HG03196 (cell line): ENCODE measurements around the gene GDF9.
"Not testable (repeated sequence)": the region's sequence is repeated elsewhere in the genome, so short reads cannot be mapped to it uniquely, and the experiment has no call there.

ENCODE experiments used
- ATAC-seq: cut with Tn5 transposase; IDR thresholded peaks from one replicate; pipeline ENCODE4 v1.9.1; 2021; ENCODE audit not compliant: unreplicated experiment

Gene GDF9

DNA sequence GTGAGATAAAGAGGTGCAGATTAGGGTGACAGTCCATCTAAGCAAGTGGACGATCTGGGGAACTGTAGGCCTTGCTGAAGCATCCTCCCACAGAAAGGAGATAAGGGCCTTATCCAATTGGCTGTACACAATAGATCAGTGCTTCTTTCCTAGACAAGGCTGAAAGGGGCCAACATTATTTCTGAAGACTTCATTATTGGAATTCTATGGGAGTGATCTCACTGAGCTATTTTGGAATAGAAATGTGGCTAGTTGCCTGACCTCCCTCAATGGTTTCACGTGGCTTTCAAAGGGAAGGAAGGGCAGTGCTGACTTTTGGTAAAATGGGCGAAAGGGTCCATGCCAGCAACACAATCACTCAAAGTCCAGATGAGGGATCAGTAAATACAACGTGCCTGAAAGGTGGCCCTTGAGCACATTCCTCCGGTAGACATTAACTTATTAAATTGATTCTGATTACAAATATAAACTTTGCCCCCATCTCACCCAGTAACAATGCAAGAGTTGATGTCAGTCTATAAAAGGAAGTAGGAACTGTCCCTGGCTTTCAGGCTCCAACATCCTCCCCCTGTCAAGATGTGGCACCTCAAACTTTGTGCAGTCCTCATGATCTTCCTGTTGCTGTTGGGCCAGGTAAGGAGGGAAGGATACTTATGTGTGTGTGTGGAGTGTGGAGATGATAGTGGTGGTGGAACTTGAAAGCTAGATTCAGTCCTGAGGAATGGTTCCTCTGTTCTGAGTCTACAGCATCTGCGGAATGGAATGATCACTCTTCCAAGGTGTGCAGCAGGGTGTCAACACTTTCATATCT, 7.1 kb upstream of the GDF9 start, which contains the start of gene LEAP2:
TSS of gene LEAP2 (plus strand) at position 550 of the 811 bp plus-strand sequence. CDS start at position 577, 27 bp downstream.
- no peak for ATAC-seq

DNA sequence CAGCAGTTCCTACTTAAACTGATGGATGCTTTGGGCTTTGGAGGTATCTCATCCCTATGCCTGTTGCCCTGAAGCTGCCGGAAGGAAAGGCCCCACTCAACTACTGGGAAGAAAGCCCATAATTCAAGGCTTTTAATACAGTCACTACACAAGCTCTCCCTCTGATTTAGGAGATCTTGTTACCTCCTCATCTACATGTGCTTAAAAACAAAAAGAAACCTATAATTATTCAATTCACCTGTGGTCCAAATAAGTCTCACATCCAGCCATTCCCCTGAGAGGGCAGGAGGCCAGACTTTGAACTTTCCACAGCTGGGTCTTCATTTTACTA, 6.5 kb upstream of the GDF9 start:
- no peak for ATAC-seq

DNA sequence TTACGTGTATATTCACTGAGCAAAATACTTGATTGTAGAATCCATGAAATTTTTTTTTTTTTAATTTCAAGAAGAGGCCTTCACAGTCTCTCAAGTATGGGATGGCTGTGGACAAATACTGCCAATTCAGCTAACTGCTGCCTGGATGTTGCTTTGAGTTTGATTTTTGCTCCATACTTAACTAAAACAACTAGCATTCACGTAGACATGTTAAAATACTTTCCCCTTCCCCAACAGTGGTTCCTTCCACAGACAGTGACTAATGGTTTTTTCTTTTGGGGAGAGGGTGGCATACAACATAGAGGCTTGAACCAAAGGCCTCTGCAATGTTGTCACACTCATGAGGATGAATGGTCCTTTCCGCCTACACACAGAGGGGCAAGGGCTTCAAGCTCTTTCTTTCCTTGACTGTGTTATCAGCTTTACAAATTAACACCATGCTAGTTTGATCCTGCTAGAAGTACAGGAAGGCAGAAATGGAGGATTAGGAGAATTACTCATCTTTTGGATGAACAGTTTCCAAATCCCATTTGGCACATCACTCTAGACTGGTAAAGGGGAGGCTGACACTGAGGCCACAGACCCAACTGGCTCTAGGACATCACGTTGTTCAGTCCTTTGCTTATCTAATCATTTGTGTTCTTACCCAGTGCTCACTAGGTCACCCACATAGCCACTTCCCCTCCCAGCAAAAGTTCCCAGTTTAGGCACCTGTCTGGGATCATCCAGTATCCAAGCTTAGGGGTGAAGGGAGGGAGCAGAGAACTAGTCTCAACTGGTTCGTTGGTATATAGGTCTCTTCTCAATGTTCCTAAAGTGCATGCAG, 5.4 kb upstream of the GDF9 start:
- no peak for ATAC-seq

DNA sequence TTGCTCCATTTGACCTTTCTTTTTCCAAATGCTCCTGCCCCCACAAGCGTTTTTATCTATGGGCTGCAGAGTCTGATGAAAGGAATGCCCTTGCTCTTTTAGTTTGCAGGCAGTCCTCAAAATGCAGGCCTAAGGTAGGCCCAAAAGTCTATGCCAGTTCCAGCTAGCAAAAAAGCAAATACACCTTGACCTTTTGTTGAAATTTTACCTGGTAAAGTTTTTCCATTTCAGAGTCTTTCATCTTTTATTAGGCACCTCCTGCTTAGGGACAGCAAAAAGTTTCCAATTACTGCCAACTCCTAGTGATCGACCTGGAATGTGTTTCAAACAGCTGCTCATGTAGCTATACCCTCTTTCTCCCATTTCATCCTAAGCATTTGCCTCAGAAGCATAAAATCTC, 4.5 kb upstream of the GDF9 start:
- ATAC-seq, result no peak

DNA sequence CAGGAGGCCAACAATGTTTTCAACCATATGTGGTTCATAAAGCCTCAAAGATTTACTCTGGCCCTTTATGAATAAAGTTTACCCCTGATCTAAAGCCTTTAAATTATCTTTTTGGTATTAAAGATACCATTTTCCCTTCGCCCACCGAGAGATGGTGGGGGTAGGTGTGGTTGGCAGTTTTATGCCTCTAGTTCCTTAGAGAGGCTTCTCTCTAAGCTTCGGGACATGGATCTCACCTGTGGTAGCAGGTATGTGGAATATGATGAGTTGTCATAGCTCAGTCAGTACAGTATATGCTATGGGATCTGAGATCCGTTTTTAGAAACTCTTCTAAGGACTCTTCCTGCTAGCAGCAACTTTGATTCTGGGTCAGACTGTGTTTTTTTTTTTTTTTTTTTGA, 2.5 kb upstream of the GDF9 start:
- ATAC-seq, result no peak

DNA sequence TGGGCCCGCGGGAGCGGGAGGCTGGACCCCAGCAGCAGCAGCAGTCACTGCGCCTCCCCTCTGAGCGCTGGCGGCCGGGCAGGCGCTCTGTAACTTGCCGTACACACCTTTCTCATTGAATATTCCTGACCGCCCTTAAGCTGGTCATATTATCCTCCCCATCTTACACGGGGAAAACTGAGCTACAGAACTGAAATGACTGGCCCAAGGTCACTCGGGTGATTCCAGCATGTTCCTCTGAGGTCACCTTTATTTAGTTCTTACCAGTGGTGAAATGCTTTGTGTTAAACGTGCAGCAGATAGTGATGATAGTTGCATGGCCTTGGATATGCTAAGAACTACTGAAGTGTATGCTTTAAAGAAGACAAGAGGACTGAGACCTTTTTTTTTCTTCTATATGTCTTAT, 780 bp upstream of the GDF9 start:
- no peak for ATAC-seq

DNA sequence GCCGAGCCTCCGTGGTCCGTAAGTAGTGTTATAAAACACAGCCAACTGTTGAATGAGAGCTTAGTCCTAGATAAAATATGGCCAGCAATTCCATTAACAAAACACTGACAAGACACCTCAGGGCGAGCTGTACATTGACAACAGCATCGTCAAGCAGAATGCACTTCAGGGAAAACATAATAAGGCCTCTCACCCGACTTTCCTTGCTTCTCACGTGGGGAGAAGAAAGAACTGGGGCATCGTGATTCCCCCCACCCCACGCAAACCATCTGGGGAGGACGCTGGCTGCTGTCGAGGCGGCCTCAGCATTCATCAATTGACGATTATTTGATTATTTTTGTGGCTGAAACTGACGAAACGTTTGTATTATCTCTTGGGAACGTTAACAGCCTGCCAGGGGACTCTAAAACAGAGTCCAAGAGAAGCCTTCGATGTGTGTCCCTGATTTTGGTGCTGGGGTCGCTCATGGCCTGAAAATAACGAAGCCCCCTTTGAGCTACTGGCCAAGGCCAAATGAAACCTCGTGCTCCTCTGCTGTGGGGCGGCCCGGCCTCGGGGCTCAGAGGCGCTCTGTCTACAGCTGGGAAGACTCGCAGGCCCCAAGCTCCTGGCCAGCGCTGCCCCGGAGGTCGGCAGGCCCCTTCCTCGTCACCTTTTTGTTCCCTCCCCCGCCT, 464 bp downstream of the GDF9 start:
- ATAC-seq, result no peak

DNA sequence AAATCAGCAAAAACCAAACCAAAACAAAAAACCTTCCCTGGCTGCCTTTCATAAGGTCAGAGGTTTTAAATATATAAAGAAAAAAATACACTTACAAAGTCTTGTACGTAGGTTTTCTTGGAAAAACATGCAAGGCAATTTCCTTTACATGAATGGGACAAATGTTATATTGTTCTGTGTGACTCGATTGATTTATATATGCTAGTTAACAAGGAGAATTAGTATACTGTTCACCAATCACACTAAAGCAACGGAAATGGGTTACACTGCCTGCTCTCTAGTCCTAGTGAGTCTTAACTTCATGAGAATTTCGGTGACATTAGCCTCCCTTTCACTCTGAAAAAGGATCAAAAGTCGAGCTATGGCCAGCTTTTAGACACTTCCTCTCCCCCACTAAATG, 5.5 kb downstream of the GDF9 start:
- no peak for ATAC-seq

DNA sequence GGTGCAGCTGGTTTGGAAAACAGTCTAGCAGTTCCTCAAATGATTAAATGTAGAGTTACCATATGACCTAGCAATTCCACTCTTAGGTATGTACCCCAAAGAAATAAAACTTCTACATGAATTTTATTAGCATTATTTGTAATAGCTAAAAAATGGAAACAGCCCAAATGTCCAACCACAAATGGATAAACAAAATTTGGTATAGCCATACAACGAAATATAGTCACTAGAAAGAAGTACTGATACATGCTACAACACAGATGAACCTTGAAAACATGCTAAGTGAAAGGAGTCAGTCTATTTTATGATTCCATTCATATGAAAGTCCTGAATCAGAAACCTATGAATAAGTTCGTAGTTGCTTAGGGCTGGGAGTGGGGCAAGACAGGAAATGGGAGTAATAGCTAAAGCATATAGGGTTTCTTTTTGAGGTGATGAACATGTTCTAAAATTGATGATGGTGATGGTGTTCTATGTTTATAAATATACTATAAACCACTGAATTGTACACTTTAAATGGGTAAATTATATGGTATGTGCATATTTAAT, 6.3 kb downstream of the GDF9 start:
- ATAC-seq, result no peak

DNA sequence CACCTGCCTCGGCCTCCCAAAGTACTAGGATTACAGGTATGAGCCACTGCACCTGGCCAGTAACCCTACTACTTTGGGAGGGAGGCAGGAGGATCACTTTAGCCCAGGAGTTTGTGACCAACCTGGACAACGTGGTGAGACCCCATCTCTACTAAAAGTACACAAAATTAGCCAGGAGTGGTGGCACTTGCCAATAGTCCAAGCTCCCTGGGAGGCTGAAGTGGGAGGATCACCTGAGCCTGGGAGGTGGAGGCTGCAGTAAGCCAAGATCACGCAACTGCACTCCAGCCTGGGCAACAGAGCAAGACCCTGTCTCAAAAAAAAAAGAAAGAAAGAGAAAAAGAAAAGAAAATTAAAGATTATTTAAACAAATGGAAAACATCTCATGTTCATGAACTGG, 10.3 kb downstream of the GDF9 start:
- ATAC-seq, result no peak

DNA sequence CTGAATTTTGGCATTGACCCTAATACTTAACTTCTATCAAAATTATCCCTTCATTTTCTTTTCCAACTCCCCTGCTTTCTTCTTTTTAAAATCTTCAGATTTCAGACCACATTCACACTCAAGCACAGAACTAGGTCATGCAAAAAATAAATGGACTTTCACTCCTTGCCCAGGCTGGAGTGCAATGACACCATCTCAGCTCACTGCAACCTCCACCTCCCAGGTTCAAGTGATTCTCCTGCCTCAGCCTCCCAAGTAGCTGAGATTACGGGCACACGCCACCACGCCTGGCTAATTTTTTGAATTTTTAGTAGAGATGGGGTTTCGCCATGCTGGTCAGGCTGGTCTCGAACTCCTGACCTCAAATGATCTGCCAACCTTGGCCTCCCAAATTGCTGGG, 11.3 kb downstream of the GDF9 start:
- ATAC-seq, result not testable (repeated sequence)

DNA sequence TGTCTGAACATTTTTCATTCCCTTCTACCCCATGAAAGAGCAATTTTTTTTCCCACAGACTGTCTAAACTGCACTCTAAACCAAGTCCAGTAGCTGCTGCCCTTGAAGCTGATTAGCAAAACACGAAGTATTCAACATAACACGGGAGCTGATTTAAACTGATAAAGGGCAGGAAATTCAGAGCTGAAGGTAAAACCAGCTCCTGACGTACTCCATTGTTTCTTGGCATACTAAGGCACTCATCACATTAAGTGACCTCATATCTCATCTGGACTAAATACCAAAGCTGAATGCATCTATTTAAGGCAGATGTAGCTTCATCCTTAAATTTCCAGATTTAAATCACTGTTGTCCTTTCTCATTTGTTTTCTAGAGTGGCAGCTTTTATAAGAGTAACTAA, 12.0 kb downstream of the GDF9 start:
- no peak for ATAC-seq

DNA sequence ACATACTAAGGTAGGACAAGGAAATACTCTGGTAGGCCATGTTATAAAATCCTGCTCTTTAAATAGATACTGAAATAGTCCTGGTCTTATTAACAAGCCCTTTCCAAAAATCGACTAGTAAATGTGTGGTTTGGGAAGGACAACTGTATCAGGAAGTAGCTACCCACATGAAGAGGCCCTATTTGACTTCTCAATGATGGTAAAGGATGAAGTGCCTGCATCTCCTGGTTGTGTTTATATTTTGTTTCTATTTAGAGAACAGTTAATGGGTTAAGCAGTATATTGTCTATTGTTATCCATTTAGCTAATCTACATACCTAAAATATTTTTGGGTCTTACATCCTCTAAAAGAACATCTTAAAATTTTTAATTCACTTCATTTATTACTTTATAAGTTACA, 12.5 kb downstream of the GDF9 start:
- no peak for ATAC-seq

DNA sequence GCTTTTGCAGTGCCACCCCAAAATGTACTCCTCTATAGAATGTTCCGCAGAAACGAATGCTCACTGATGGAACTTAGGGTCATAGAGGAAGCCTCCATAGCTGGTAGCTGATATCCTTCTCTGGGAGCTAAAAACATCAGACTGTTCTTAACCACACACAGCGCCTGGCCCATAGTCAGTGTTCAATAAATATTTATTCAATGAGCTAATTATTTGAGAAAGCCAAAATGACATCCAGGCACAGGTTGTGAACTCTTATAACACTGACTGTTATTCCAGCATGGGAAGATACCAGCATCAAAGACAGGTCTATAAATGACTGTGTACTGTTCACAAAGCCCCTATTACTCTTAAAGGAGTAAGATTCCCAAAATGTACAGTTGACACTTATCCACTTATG, 12.9 kb downstream of the GDF9 start:
- no peak for ATAC-seq

DNA sequence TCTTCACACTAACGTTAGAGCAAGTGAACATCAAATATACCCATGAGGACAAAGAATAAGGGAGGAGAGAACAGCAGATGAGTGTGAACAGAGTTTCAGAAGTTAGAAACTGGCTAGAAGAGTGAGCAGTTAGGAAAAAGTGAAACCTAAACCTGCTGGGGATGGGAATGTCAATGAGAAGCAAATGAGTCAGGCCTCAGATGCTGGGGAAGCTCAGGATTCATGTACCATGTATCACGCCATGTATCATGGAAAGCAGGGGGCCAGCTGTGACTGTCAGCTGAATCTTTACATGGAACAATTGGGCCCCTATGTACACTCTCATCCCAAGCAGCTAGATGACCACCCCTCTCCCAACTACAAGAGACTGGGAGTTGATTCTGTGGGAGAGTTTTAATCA, 16.2 kb downstream of the GDF9 start:
- no peak for ATAC-seq

DNA sequence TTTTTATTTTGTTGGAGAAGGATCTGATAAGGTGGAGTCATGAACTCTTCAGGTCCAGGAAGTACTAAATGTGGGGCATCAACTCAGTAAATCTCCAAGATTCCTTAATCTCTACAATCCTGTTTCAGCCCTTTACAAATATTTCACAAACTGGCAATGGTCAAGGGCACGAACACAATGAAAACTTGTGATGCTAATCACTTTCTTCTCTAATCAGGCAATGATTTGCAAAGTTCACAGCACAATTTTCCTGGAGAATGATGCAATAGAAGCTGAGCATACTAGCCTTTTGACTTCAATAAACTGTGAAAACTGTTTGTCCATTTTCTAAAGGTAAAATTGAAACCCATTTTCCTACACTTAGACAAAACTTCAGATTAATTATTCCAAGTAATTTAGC, 16.9 kb downstream of the GDF9 start:
- ATAC-seq, result no peak

DNA sequence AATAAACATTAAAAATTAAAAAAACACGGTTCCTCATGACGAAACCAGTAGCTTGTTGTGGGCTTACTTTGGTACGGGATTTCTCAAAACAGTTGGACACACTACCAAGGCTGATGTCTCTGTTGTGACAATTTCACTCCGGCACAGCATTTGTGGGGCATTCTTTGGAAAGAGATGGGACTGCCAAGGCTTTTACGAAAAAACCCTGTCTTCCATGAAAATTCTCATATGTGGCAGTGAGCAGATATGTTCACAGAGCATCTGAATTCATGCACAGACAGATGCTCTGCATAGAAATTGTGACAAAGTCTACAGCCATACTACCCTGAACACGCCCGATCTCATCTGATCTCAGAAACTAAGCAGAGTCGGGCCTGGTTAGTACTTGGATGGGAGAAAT, 18.0 kb downstream of the GDF9 start:
- no peak for ATAC-seq

DNA sequence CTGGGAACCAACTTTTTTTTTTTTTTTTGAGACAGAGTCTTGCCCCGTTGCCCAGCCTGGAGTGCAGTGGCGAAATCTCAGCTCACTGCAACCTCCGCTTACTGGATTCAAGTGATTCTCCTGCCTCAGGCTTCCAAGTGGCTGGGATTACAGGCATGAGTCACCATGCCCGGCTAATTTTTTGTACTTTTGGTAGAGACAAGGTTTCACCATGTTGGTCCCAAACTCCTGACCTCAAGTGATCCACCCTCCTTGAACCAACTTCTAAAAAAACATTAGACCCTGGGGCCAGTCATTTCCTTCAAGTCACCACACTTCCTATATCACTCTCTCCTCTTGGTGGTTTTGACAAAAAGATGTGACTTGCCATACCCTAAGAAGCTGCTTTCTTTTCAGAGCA, 25.0 kb downstream of the GDF9 start:
- no peak for ATAC-seq

DNA sequence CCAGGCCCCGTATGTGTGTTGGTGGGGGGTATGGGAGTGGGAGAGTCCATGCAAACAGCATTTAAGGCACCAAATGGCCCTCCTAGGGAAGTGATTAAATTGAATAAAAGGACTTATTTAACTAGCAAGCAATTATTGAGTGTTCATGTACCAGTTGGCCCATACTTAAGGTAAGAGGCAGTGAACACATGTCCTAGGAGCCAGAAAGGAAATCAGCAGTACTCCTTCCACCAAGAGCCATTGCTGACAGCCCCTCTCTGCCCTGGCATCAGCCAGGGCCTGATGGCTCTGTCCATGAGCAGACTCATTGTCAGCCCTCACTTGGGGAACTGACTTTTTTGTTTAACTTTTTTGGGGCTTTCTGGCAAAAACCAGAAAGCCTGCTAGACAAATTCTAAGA, 25.4 kb downstream of the GDF9 start:
- ATAC-seq, result no peak

DNA sequence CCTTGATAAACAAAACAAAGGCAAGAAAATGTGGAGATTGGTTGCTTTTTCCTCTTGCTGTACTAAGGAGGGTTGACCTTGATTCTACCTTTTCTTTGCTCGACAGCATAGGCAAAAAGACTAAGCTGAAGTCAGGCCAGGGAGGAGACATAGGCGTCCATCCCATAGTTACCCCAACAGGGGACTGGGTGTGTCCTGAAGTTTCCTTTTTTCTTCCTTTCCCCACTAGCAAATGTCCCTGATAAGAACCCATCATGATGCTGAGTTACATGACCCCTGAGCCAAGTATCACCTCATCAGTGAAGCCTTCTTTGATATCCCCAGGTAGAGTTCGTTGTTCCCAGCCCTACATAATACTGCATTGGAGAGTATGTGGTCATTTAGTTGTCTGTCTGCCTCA, 26.0 kb downstream of the GDF9 start:
- ATAC-seq, result no peak

DNA sequence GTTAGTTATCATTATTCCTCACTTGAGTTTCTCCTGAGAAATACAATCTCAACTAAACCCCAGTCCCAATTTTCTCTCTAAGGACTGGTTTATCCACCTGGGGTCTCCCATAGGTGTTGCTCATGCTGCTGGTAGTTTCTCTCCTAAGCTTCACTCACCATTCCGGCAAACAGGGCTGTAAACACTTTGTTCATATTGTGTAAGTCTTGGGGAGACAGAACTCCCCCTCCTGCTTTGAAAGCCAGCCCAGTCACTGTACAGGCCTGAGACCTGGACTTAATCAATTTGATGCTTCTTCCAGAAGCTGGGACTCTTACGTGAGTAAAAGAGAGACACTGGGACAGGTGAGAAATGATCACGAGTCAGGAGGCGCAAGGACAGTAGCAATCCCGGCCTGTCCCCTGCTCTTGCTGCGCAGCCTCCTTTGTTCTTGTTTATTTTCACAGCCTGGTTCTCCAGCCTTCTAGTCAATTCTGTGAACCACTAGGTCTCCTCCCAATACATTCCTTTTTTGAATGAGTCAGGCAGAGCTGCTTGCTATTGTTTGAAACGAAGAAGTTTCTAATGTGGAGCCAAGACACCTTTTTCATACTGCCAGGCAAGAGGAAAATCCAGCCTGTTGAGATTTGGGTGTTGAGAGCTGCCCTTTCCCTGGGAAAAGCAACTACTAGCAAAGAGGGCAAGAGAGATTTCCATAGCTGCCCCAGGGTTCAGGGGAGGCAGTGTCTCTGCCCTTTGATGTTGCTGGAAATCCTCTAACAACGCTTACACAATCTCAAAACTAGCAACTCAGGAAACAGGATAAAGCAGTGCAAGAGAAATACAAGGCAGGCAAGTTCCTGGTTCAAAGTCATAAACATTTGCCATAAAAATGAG, 26.6 kb downstream of the GDF9 start:
- ATAC-seq, result no peak
